ENCODE data around the gene GNPTAB.

The GNPTAB gene

DNA sequence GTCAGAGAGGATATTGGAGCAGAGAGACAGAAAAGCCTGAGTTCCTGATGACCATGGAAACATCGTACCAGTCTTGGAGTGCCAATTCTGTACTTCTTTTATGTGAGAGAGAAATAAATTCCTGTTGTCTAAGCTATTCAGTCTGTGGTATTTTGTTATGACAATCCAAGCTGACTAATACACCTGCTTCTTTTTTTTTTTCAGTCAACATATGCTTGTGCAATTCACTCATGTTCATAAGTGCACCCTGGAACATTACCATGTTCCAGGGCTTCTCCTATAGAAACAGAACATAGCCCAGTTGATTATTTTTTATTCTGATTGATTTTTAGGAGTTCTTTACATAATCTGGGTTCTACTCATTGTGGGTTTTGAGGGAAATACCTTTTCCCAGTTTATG, 135.1 kb downstream of the GNPTAB start:
- POLR2A ChIA-PET, result no interaction called here
- CTCF ChIA-PET, result no interaction called here
- no peak for DNase-seq (ENCODE audit: extremely low spot score)
- TF ChIP-seq CTCF (IDR thresholded peaks at IDR 0.05; ENCODE audit: control extremely low read depth, extremely low read depth, low read depth, missing control alignments), result no peak
